Ovary (tissue), 9 donors: Measurements from ENCODE around the gene IGHMBP2. TPM values are rescaled to one million over a fixed set of nuclear protein-coding genes. Genes with fewer than 3 reads are reported as not detected.

Source experiments
- DNase-seq, 5 donors: peaks; one replicate each; pipeline ENCODE4 v3.0.0-alpha.2; 2019 to 2020
- H3K27ac ChIP-seq, 2 donors: fragments of 200-600 bp; one replicate each; pipeline versions ENCODE4 v1.5.1 to v1.8.0; 2019 to 2022
- H3K27me3 ChIP-seq: fragments of 200-600 bp; one replicate; pipeline ENCODE4 v1.8.0; 2022
- H3K36me3 ChIP-seq: fragments of 200-600 bp; sonication (generic); one replicate; pipeline ENCODE4 v1.5.1; 2019
- H3K4me1 ChIP-seq: one replicate; pipeline ENCODE4 v1.8.1; 2013; ENCODE audit warnings: mild to moderate bottlenecking, moderate library complexity; ENCODE audit not compliant: insufficient read depth
- H3K4me3 ChIP-seq: fragments of 200-600 bp; sonication (generic); one replicate; pipeline ENCODE4 v1.5.1; 2017
- H3K9me3 ChIP-seq, 2 donors: fragments of 200-600 bp in 1 of 2; sonication (generic) in 1 of 2; one replicate each; pipeline versions ENCODE4 v1.5.1 to v1.8.1; 2013 to 2019; ENCODE audit warnings: mild to moderate bottlenecking in 1 of 2, moderate library complexity in 1 of 2
- CTCF ChIP-seq, 3 donors: fragments of 450-650 bp in 2 of 3; fragments of 200-600 bp in 1 of 3; IDR thresholded peaks; one replicate each; pipeline versions ENCODE4 v1.5.1 to v1.8.0; 2016 to 2022; ENCODE audit warnings: antibody characterized with exemption in 3 of 3, mild to moderate bottlenecking in 1 of 3
- EP300 ChIP-seq: sonication (generic); formaldehyde crosslinking; IDR thresholded peaks from one replicate; pipeline ENCODE4 v1.6.1; 2017; ENCODE audit warnings: antibody characterized with exemption
- POLR2A ChIP-seq: fragments of 450-650 bp; IDR thresholded peaks from one replicate; pipeline ENCODE4 v1.6.1; 2017; ENCODE audit warnings: antibody characterized with exemption, mild to moderate bottlenecking, moderate library complexity
- WGBS, 3 donors: extraction: QIAGEN DNeasy Blood & Tissue Kit in 1 of 3; methylation state at CpG; one replicate each; pipeline versions ENCODE4 v1.1.5 to v1.1.7; 2013 to 2017; 5-methylcytosine and 5-hydroxymethylcytosine counted together
- intact Hi-C, 4 donors: fragments of 100-400 bp; cut with DNase I; formaldehyde crosslinking; loops; one replicate each; pipeline versions ENCODE4 v1.11.0 to v1.15.1; 2022 to 2023
- polyA plus RNA-seq, 2 donors: library from polyadenylated mRNA; stranded (reverse); fragments of 200-250 nt in 1 of 2; fragments of 350-450 nt in 1 of 2; fragmentation: Illumina TruSeq in 1 of 2; extraction: RNeasy Lipid Tissue Mini Kit (QIAGEN cat#74804) in 1 of 2; gene quantifications; one replicate each; pipeline ENCODE4 v1.2.3, GENCODE V29; 2013 to 2014
- total RNA-seq, 7 donors: library from RNA; depleted of rRNA in 2 of 7; stranded (reverse); fragments of >200 nt in 2 of 7; fragmentation: NEBNext Ultra II Directional in 3 of 7; extraction: Animal tissue kit (Norgen Biotek cat#: 25700) in 3 of 7; gene quantifications; one replicate each; pipeline versions ENCODE4 v1.1.0 to v1.2.4, GENCODE V29; 2016 to 2023
- donor health status: DM: no; HTN: no; CAD: no; lungs with moderate emphysema.
- donor health status: DM: no; HTN: no; CAD: no.
- donor health status: Bipolar disorder and iron deficiency.
- donor health status: DM: yes; HTN: yes; CAD: no.
- donor health status: DM: no; HTN: no; CAD: no.
- donor health status: DM: yes; HTN: yes; CAD: no.

The IGHMBP2 gene
- total and polyA plus RNA-seq, 9 donors = 8.3 to 18.9 (median 15.9) TPM

- Histone ChIP-seq H3K36me3 (no peaks in the 10 kb centered on the region), H3K4me1 (peaks cover 9% of the 10 kb centered on the region), H3K9me3 (no peaks in the 10 kb centered on the region), H3K4me3 (no peak overlapping the region), H3K27ac (no peak overlapping the region), H3K27me3 (no peaks in the 10 kb centered on the region)
- intact Hi-C loops = loop anchor here in 1 of 4 donors (10.0 kb wide), 1 partner anchor 58 kb away; no protein-coding TSS in a partner anchor
- DNase-seq = no peak
- 80 to 93% (median 84%) methylated on average over 11 of the region's 11 CpGs for WGBS, 3 donors
- no peak for TF ChIP-seq EP300
- TF ChIP-seq POLR2A = no peak
- TF ChIP-seq CTCF (IDR thresholded peaks at IDR 0.05) = no peak
Measured at GRCh38 chr11:68947151-68947550, 43.5 kb downstream of the IGHMBP2 start.

- Histone ChIP-seq H3K4me1 (peaks cover 9% of the 10 kb centered on the region), H3K9me3 (no peaks in the 10 kb centered on the region), H3K27ac (no peak overlapping the region), H3K36me3 (no peaks in the 10 kb centered on the region), H3K27me3 (no peaks in the 10 kb centered on the region), H3K4me3 (no peak overlapping the region)
- TF ChIP-seq EP300 = no peak
- TF ChIP-seq POLR2A = no peak
- no peak for TF ChIP-seq CTCF (IDR thresholded peaks at IDR 0.05)
- no peak for DNase-seq
- WGBS, 3 donors = 48 to 95% (median 88%) methylated on average over 2 of the region's 2 CpGs
- intact Hi-C loops = loop anchor here in 1 of 4 donors (10.0 kb wide), 1 partner anchor 56 kb away; no protein-coding TSS in a partner anchor
Measured at GRCh38 chr11:68948496-68948895, 44.8 kb downstream of the IGHMBP2 start.

- H3K27ac ChIP-seq = no peak overlapping the region
- WGBS, 3 donors = 93 to 95% (median 94%) methylated on average over 17 of the region's 17 CpGs
- H3K4me3 ChIP-seq = no peak overlapping the region
- H3K4me1 ChIP-seq = peaks cover 9% of the 10 kb centered on the region
- TF ChIP-seq POLR2A (no peak), CTCF (IDR thresholded peaks at IDR 0.05) (no peak), EP300 (no peak)
- no peak for DNase-seq
- H3K27me3 ChIP-seq = no peaks in the 10 kb centered on the region
- no peaks in the 10 kb centered on the region for H3K9me3 ChIP-seq
- no peaks in the 10 kb centered on the region for H3K36me3 ChIP-seq
- intact Hi-C loops = loop anchor here in 1 of 4 donors (10.0 kb wide), 1 partner anchor 56 kb away; no protein-coding TSS in a partner anchor
Measured at GRCh38 chr11:68948935-68949334, 45.2 kb downstream of the IGHMBP2 start.

- 84 to 92% (median 90%) methylated on average over 5 of the region's 5 CpGs for WGBS, 3 donors
- TF ChIP-seq EP300 = no peak
- no peak for TF ChIP-seq CTCF (IDR thresholded peaks at IDR 0.05)
- TF ChIP-seq POLR2A = no peak
- H3K36me3 ChIP-seq = no peaks in the 10 kb centered on the region
- no peaks in the 10 kb centered on the region for H3K27me3 ChIP-seq
- no peaks in the 10 kb centered on the region for H3K9me3 ChIP-seq
- intact Hi-C loops = no loop called here
- H3K4me3 ChIP-seq = no peak overlapping the region
- no peak overlapping the region for H3K27ac ChIP-seq
- no peak for DNase-seq
- peaks cover 11% of the 10 kb centered on the region for H3K4me1 ChIP-seq
Measured at GRCh38 chr11:68950270-68950669, 46.6 kb downstream of the IGHMBP2 start.
